Lower lobe of right lung (tissue), 2 donors: ENCODE results near the gene NKD2. TPM values are rescaled to one million over a fixed set of nuclear protein-coding genes. Genes with fewer than 3 reads are reported as not detected.

ENCODE experiments used
- ATAC-seq, 2 donors: fragments of 200-7000 bp; cut with Tn5 transposase; one replicate each; pipeline ENCODE4 v1.9.1; 2020 to 2022; ENCODE audit warnings: mild to moderate bottlenecking in 2 of 2, moderate library complexity in 2 of 2
- DNase-seq: peaks from one replicate; pipeline ENCODE4 v3.0.0-alpha.2; 2020
- H3K27ac ChIP-seq: fragments of 200-600 bp; one replicate; pipeline ENCODE4 v1.8.0; 2022
- H3K27me3 ChIP-seq: fragments of 200-600 bp; one replicate; pipeline ENCODE4 v1.8.0; 2022; ENCODE audit warnings: low read depth
- H3K36me3 ChIP-seq: fragments of 200-600 bp; one replicate; pipeline ENCODE4 v1.8.0; 2022; ENCODE audit warnings: mild to moderate bottlenecking
- H3K4me1 ChIP-seq: fragments of 200-600 bp; one replicate; pipeline ENCODE4 v1.8.0; 2022
- H3K4me3 ChIP-seq: fragments of 200-600 bp; one replicate; pipeline ENCODE4 v1.8.0; 2022; ENCODE audit warnings: mild to moderate bottlenecking
- H3K9me3 ChIP-seq: fragments of 200-600 bp; one replicate; pipeline ENCODE4 v1.8.0; 2022
- CTCF ChIP-seq: fragments of 200-600 bp; IDR thresholded peaks from one replicate; pipeline ENCODE4 v1.8.0; 2022; ENCODE audit warnings: antibody characterized with exemption, mild to moderate bottlenecking
- intact Hi-C: fragments of 100-400 bp; cut with DNase I; formaldehyde crosslinking; loops from one replicate; pipeline ENCODE4 v1.11.0; 2022
- total RNA-seq: library from RNA; stranded (reverse); fragmentation: NEBNext Ultra II Directional; extraction: Animal tissue kit (Norgen Biotek cat#: 25700); gene quantifications from one replicate; pipeline ENCODE4 v1.2.1, GENCODE V29; 2021
- donor health status: DM: no; HTN: yes; CAD: no; lungs with severe emphysema.

The NKD2 gene
- total RNA-seq, 1 donor from 2014 or later, result 24.1 TPM

- DNase-seq, result no peak
- H3K4me1 ChIP-seq, result peaks cover 11% of the 10 kb centered on the region
Measured at GRCh38 chr5:961711-962240, 46.8 kb upstream of the NKD2 start.

GRCh38 chr5:962386-962785 lies 46.2 kb upstream of the NKD2 start:
- Histone ChIP-seq H3K4me1 (peaks cover 5% of the 10 kb centered on the region), H3K27ac (peak overlapping the region; percentile 78), H3K27me3 (peaks cover 6% of the 10 kb centered on the region), H3K36me3 (no peaks in the 10 kb centered on the region), H3K9me3 (no peaks in the 10 kb centered on the region), H3K4me3 (no peak overlapping the region)
- DNase-seq (no peak), ATAC-seq (no peak)
- no peak for TF ChIP-seq CTCF
- intact Hi-C loops, result no loop called here

More at GRCh38 chr5:961711-962240, 46.8 kb upstream of the NKD2 start:
- H3K27ac ChIP-seq, result no peak overlapping the region
- peaks cover 6% of the 10 kb centered on the region for H3K27me3 ChIP-seq
- H3K4me3 ChIP-seq, result no peak overlapping the region
- intact Hi-C loops, result no loop called here
- no peaks in the 10 kb centered on the region for H3K36me3 ChIP-seq
- H3K9me3 ChIP-seq, result no peaks in the 10 kb centered on the region
- no peak for ATAC-seq
- no peak for TF ChIP-seq CTCF

GRCh38 chr5:962801-963200 lies 45.8 kb upstream of the NKD2 start:
- Histone ChIP-seq H3K27ac (peak overlapping the region; percentile 78), H3K4me3 (no peak overlapping the region), H3K27me3 (peaks cover 6% of the 10 kb centered on the region), H3K9me3 (no peaks in the 10 kb centered on the region), H3K36me3 (no peaks in the 10 kb centered on the region), H3K4me1 (peaks cover under 1% of the 10 kb centered on the region)
- intact Hi-C loops, result no loop called here
- ATAC-seq, result no peak
- no peak for TF ChIP-seq CTCF
- DNase-seq, result no peak

- no peaks in the 10 kb centered on the region for H3K4me1 ChIP-seq
- H3K36me3 ChIP-seq, result no peaks in the 10 kb centered on the region
- no peak for DNase-seq
- peaks cover 6% of the 10 kb centered on the region for H3K27me3 ChIP-seq
- H3K9me3 ChIP-seq, result no peaks in the 10 kb centered on the region
- intact Hi-C loops, result no loop called here
- TF ChIP-seq CTCF, result no peak
- H3K4me3 ChIP-seq, result no peak overlapping the region
- H3K27ac ChIP-seq, result peak overlapping the region; percentile 78
- no peak for ATAC-seq
Measured at GRCh38 chr5:963310-963672, 45.3 kb upstream of the NKD2 start.

- peaks cover 8% of the 10 kb centered on the region for H3K27me3 ChIP-seq
- no peaks in the 10 kb centered on the region for H3K4me1 ChIP-seq
- DNase-seq, result no peak
- H3K9me3 ChIP-seq, result no peaks in the 10 kb centered on the region
- TF ChIP-seq CTCF, result no peak
- peak overlapping the region; percentile 78 for H3K27ac ChIP-seq
- intact Hi-C loops, result no loop called here
- H3K36me3 ChIP-seq, result no peaks in the 10 kb centered on the region
- H3K4me3 ChIP-seq, result no peak overlapping the region
- peak; percentile 38 to 65 for ATAC-seq
Measured at GRCh38 chr5:963673-964531, 44.7 kb upstream of the NKD2 start.
